HepG2 (cell line): Measurements from ENCODE around the gene KIF6. TPM values are rescaled to one million over a fixed set of nuclear protein-coding genes. Genes with fewer than 3 reads are reported as not detected.
A peak's percentile ranks its signal among the peaks of the same experiment; 100 is the strongest.

Experiments used
- ATAC-seq: fragments of 200-7000 bp; cut with Tn5 transposase; 3 replicates; pipeline ENCODE4 v1.9.1; 2020; ENCODE audit warnings: mild to moderate bottlenecking, moderate library complexity
- BruUV-seq: library from RNA; stranded (reverse); fragments of 400-500 nt; replicated peaks from 2 replicates; lab custom pipeline; 2021; lab: Mats Ljungman, UMichigan
- CTCF ChIA-PET: fragments of 300-600 bp; formaldehyde crosslinking; extraction: SDS; loops from one replicate; lab custom pipeline; 2021; ENCODE audit warnings: low total read pairs, inconsistent platforms, low intra/inter-chr PET ratio; lab: Yijun Ruan, JAX
- POLR2A ChIA-PET: fragments of 350-600 bp; sonication (Branson Sonifier 250); formaldehyde crosslinking; loops from one replicate; lab custom pipeline; 2020; ENCODE audit warnings: antibody characterized with exemption, inconsistent platforms; lab: Yijun Ruan, JAX
- DNase-seq: peaks from one replicate; pipeline ENCODE4 v3.0.0-alpha.2; 2015; ENCODE audit warnings: low spot score
- FAIRE-seq: peaks from 3 replicates; lab custom pipeline; 2011; peaks lifted over from hg19 to GRCh38; lab: Jason Lieb, UNC
- H2AFZ ChIP-seq: one replicate; pipeline ENCODE4 v1.6.1; 2011; ENCODE audit warnings: low read length, inconsistent platforms
- H3K27ac ChIP-seq: fragments of 300-600 bp; 3 replicates; pipeline ENCODE4 v1.8.0; 2011; ENCODE audit warnings: mixed run types, mild to moderate bottlenecking, mixed read lengths, low read length, inconsistent platforms; ENCODE audit not compliant: insufficient read depth; ENCODE audit errors: extremely low read length
- H3K27me3 ChIP-seq, 2 experiments: fragments of 200-600 bp in 1 of 2; 2 replicates in 1 of 2; 3 replicates in 1 of 2; pipeline versions ENCODE4 v1.6.0 to v1.8.0; 2011; ENCODE audit warnings: low read length in 2 of 2, mild to moderate bottlenecking in 2 of 2, moderate library complexity in 2 of 2, inconsistent platforms in 1 of 2; ENCODE audit not compliant: insufficient read depth in 2 of 2, control insufficient read depth in 1 of 2
- H3K36me3 ChIP-seq, 2 experiments: fragments of 200-600 bp in 1 of 2; replicated peaks in 1 of 2; 2 replicates in 1 of 2; 3 replicates in 1 of 2; pipeline versions ENCODE4 v1.5.1 to v1.8.0; 2011; ENCODE audit warnings: low read length in 2 of 2, inconsistent platforms in 1 of 2; ENCODE audit not compliant: insufficient read depth in 2 of 2, control insufficient read depth in 1 of 2
- H3K4me1 ChIP-seq: 2 replicates; pipeline ENCODE4 v1.5.1; 2012; ENCODE audit warnings: low read length, inconsistent platforms; ENCODE audit not compliant: insufficient read depth
- H3K4me2 ChIP-seq: 2 replicates; pipeline ENCODE4 v1.6.0; 2011; ENCODE audit warnings: low read depth, low read length, inconsistent platforms
- H3K4me3 ChIP-seq, 3 experiments: fragments of 200-600 bp in 1 of 3; sonication (generic), shearing (Covaris generic) in 1 of 3; replicated peaks in 1 of 3; 2 replicates each; pipeline ENCODE4 v1.5.1; 2011 to 2016; ENCODE audit warnings: low read length in 3 of 3, inconsistent platforms in 2 of 3, low read depth in 2 of 3, mild to moderate bottlenecking in 2 of 3, control low read depth in 1 of 3, mixed read lengths in 1 of 3; ENCODE audit not compliant: insufficient read depth in 1 of 3
- H3K79me2 ChIP-seq: one replicate; pipeline ENCODE4 v1.6.1; 2011; ENCODE audit warnings: low read length, inconsistent platforms; ENCODE audit not compliant: insufficient read depth
- H3K9ac ChIP-seq: 2 replicates; pipeline ENCODE4 v1.6.0; 2011; ENCODE audit warnings: mild to moderate bottlenecking, low read depth, low read length, inconsistent platforms; ENCODE audit not compliant: insufficient read depth
- H3K9me3 ChIP-seq: 2 replicates; pipeline ENCODE4 v1.5.1; 2012; ENCODE audit warnings: mild to moderate bottlenecking, low read length
- H4K20me1 ChIP-seq: 2 replicates; pipeline ENCODE4 v1.6.0; 2011; ENCODE audit warnings: inconsistent platforms, mild to moderate bottlenecking, low read length, moderate library complexity; ENCODE audit not compliant: insufficient read depth
- ATF7 ChIP-seq, 2 experiments: fragments of 450-650 bp in 1 of 2; sonication (generic) in 1 of 2; formaldehyde crosslinking in 1 of 2; IDR thresholded peaks; 2 replicates each; pipeline versions ENCODE4 v1.4.0 to v1.6.1; 2016 to 2020; ENCODE audit warnings: antibody characterized with exemption in 1 of 2, mild to moderate bottlenecking in 1 of 2, missing genetic modification reagents in 1 of 2
- CCAR2 ChIP-seq: fragments of 200-400 bp; formaldehyde crosslinking; optimal IDR thresholded peaks from 2 replicates; pipeline ENCODE3; 2018; ENCODE audit warnings: low read depth, mild to moderate bottlenecking, low read length, moderate library complexity
- CEBPB ChIP-seq: IDR thresholded peaks from 2 replicates; pipeline ENCODE4 v1.6.1; 2011; ENCODE audit warnings: low read depth, low read length, improper control_type of control experiment, borderline replicate concordance
- PRDM4 ChIP-seq: sonication (generic); formaldehyde crosslinking; IDR thresholded peaks from 2 replicates; pipeline ENCODE4 v1.9.0; 2021; ENCODE audit warnings: missing genetic modification reagents, borderline replicate concordance
- WGBS: methylation state at CpG from one replicate; pipeline ENCODE4 v1.1.6; 2017; ENCODE audit warnings: low lambda C conversion rate; 5-methylcytosine and 5-hydroxymethylcytosine counted together
- in situ Hi-C: cut with HindIII; loops from 2 replicates; pipeline ENCODE4 v1.10.0; 2017; ENCODE audit warnings: low pct_unique_long_range_greater_than_20kb; ENCODE audit not compliant: extremely low pct_ligation_motif_present
- intact Hi-C: fragments of 100-400 bp; cut with micrococcal nuclease; formaldehyde crosslinking; loops from one replicate; pipeline ENCODE4 v1.10.0; 2022; ENCODE audit not compliant: unreplicated experiment
- polyA plus RNA-seq, 8 experiments: library from polyadenylated mRNA; depleted of rRNA in 3 of 8; stranded (reverse) in 7 of 8; unstranded in 1 of 8; fragments of >200 nt; fragmentation: Illumina TruSeq in 4 of 8; extraction: Trizol in 4 of 8; gene quantifications; 2 replicates each; pipeline versions ENCODE4 v1.2.1 to v1.2.3, GENCODE V29; 2011 to 2016; ENCODE audit warnings: low read depth in 4 of 8, missing spikeins in 1 of 8, mixed read lengths in 1 of 8; ENCODE audit not compliant: insufficient read depth in 1 of 8
- total RNA-seq, 5 experiments: library from RNA; depleted of rRNA; stranded (reverse); fragments of >200 nt; fragmentation: Illumina TruSeq; extraction: Trizol; gene quantifications; 2 replicates each; pipeline ENCODE4 v1.2.3, GENCODE V29; 2016; ENCODE audit warnings: low read depth in 1 of 5
- TF ChIP-seq, protein P1 (sequence below): sonication (generic); formaldehyde crosslinking; IDR thresholded peaks from 2 replicates; pipeline ENCODE4 v1.5.0; 2020; ENCODE audit warnings: mild to moderate bottlenecking, missing genetic modification reagents, borderline replicate concordance

Gene KIF6
- total and polyA plus RNA-seq, 2 of the 13 experiments (the other 11 are each of a cell fraction or from before 2014, with no cell fraction given), result 0.04 to 0.27 TPM

- FAIRE-seq, result no peak
- Histone ChIP-seq H3K9ac (no peak overlapping the region), H3K4me2 (no peak overlapping the region), H3K27me3 (no peaks in the 10 kb centered on the region), H3K4me3 (no peak overlapping the region), H3K79me2 (no peaks in the 10 kb centered on the region), H3K9me3 (no peaks in the 10 kb centered on the region), H4K20me1 (no peaks in the 10 kb centered on the region), H2AFZ (no peak overlapping the region), H3K36me3 (no peaks in the 10 kb centered on the region), H3K4me1 (no peaks in the 10 kb centered on the region), H3K27ac (no peak overlapping the region)
- intact Hi-C loops, result no loop called here
- DNase-seq, result no peak
- TF ChIP-seq CEBPB (peak; percentile 69), CCAR2 (no peak), PRDM4 (CRISPR knock-in tag) (no peak)
- BruUV-seq, result no TSS peak
- CTCF ChIA-PET, result no interaction called here
- POLR2A ChIA-PET, result no interaction called here
- ATAC-seq, result no peak
- in situ Hi-C loops, result no loop called here
These were observed 158.8 kb downstream of the KIF6 start for GRCh38 chr6:39566456-39566855.

DNA sequence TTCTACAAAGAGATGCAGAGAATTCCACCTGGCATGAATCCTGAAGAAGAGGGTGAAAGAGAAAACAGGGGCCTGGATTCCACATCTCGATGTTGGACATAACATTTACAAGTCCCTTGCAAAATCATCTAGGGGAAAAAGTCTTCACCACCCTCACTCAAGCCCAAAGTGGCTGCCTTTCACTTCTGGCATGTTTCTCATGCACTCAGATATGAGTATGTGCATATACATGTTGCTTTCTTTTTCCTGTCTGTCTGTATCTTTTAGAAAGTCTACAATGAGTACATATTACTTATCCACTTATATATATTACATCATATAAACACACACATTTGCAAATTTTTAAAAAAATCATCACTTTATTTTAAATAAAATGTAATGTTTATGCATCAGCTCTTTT lies 159.3 kb downstream of the KIF6 start:
- no peaks in the 10 kb centered on the region for H3K79me2 ChIP-seq
- POLR2A ChIA-PET, result no interaction called here
- H3K27ac ChIP-seq, result no peak overlapping the region
- peak; percentile 12; the same call in 1 of the 2 replicates for TF ChIP-seq ATF7 (IDR thresholded peaks at IDR 0.05)
- TF ChIP-seq ATF7 (CRISPR knock-in tag; IDR thresholded peaks at IDR 0.05), result no peak
- TF ChIP-seq, protein P1, sequence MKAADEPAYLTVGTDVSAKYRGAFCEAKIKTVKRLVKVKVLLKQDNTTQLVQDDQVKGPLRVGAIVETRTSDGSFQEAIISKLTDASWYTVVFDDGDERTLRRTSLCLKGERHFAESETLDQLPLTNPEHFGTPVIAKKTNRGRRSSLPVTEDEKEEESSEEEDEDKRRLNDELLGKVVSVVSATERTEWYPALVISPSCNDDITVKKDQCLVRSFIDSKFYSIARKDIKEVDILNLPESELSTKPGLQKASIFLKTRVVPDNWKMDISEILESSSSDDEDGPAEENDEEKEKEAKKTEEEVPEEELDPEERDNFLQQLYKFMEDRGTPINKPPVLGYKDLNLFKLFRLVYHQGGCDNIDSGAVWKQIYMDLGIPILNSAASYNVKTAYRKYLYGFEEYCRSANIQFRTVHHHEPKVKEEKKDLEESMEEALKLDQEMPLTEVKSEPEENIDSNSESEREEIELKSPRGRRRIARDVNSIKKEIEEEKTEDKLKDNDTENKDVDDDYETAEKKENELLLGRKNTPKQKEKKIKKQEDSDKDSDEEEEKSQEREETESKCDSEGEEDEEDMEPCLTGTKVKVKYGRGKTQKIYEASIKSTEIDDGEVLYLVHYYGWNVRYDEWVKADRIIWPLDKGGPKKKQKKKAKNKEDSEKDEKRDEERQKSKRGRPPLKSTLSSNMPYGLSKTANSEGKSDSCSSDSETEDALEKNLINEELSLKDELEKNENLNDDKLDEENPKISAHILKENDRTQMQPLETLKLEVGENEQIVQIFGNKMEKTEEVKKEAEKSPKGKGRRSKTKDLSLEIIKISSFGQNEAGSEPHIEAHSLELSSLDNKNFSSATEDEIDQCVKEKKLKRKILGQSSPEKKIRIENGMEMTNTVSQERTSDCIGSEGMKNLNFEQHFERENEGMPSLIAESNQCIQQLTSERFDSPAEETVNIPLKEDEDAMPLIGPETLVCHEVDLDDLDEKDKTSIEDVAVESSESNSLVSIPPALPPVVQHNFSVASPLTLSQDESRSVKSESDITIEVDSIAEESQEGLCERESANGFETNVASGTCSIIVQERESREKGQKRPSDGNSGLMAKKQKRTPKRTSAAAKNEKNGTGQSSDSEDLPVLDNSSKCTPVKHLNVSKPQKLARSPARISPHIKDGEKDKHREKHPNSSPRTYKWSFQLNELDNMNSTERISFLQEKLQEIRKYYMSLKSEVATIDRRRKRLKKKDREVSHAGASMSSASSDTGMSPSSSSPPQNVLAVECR (CRISPR knock-in tag), result no peak
- TF ChIP-seq, all 625 proteins: peak for 1
- no TSS peak for BruUV-seq
- H3K9ac ChIP-seq, result no peak overlapping the region
- FAIRE-seq (no peak), DNase-seq (no peak), ATAC-seq (no peak)
- in situ Hi-C loops (no loop called here), intact Hi-C loops (no loop called here)
- H3K36me3 ChIP-seq, result no peaks in the 10 kb centered on the region
- H4K20me1 ChIP-seq, result no peaks in the 10 kb centered on the region
- H3K4me2 ChIP-seq, result no peak overlapping the region
- WGBS, result 0% methylated on average over 1 of the region's 1 CpG
- CTCF ChIA-PET, result no interaction called here
- no peak overlapping the region for H3K4me3 ChIP-seq
- no peak overlapping the region for H2AFZ ChIP-seq
- H3K27me3 ChIP-seq, result no peaks in the 10 kb centered on the region
- no peaks in the 10 kb centered on the region for H3K9me3 ChIP-seq
- no peaks in the 10 kb centered on the region for H3K4me1 ChIP-seq
